ENCODE data around the gene ALAS1. TPM values are rescaled to one million over a fixed set of nuclear protein-coding genes. Genes with fewer than 3 reads are reported as not detected.

ALAS1 gene
- total and polyA plus RNA-seq, 2 experiments from 2014 or later: 17.8 to 42.8 TPM

GRCh38 chr3:52210550-52211046, 12.6 kb downstream of the ALAS1 start:
- H4K20me1 ChIP-seq (replicated peaks; ENCODE audit: insufficient read depth): peaks cover 7% of the 10 kb centered on the region; the same call in 1 of the 2 replicates
- Mint-ChIP-seq H3K4me3 (no peak overlapping the region), H3K9me3 (no peaks in the 10 kb centered on the region), H3K27ac (no peak overlapping the region), H3K27me3 (ENCODE audit: insufficient read depth, low read depth, poor library complexity) (peaks cover 5% of the 10 kb centered on the region), H3K4me1 (no peaks in the 10 kb centered on the region), H3K36me3 (ENCODE audit: low read depth) (peaks cover 97% of the 10 kb centered on the region)
- H3K4me2 ChIP-seq: no peak overlapping the region
- no peaks in the 10 kb centered on the region for H3K9me2 ChIP-seq (ENCODE audit: insufficient read depth)
- no peak overlapping the region for H3K4me3 ChIP-seq
- H3F3A ChIP-seq (replicated peaks; ENCODE audit: low read depth): peaks cover 8% of the 10 kb centered on the region; the same call in 1 of the 2 replicates
- no peak overlapping the region for H2AFZ ChIP-seq
- no peak for ATAC-seq
- H3K27ac ChIP-seq (ENCODE audit: low read depth): no peak overlapping the region
- DNase-seq (ENCODE audit: low spot score): no peak
- no peaks in the 10 kb centered on the region for H3K27me3 ChIP-seq (ENCODE audit: insufficient read depth)
- TF ChIP-seq, protein P1, sequence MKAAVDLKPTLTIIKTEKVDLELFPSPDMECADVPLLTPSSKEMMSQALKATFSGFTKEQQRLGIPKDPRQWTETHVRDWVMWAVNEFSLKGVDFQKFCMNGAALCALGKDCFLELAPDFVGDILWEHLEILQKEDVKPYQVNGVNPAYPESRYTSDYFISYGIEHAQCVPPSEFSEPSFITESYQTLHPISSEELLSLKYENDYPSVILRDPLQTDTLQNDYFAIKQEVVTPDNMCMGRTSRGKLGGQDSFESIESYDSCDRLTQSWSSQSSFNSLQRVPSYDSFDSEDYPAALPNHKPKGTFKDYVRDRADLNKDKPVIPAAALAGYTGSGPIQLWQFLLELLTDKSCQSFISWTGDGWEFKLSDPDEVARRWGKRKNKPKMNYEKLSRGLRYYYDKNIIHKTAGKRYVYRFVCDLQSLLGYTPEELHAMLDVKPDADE (IDR thresholded peaks at IDR 0.05): no peak
- TF ChIP-seq, protein P2, sequence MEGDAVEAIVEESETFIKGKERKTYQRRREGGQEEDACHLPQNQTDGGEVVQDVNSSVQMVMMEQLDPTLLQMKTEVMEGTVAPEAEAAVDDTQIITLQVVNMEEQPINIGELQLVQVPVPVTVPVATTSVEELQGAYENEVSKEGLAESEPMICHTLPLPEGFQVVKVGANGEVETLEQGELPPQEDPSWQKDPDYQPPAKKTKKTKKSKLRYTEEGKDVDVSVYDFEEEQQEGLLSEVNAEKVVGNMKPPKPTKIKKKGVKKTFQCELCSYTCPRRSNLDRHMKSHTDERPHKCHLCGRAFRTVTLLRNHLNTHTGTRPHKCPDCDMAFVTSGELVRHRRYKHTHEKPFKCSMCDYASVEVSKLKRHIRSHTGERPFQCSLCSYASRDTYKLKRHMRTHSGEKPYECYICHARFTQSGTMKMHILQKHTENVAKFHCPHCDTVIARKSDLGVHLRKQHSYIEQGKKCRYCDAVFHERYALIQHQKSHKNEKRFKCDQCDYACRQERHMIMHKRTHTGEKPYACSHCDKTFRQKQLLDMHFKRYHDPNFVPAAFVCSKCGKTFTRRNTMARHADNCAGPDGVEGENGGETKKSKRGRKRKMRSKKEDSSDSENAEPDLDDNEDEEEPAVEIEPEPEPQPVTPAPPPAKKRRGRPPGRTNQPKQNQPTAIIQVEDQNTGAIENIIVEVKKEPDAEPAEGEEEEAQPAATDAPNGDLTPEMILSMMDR (conservative IDR thresholded peaks at IDR 0.05; ENCODE audit: low read depth in 2 of 2): no peak
- TF ChIP-seq EZH2 (IDR thresholded peaks at IDR 0.05; ENCODE audit: low read depth, unreplicated experiment) (no peak), JUNB (IDR thresholded peaks at IDR 0.05; ENCODE audit: unreplicated experiment) (no peak), ZNF114 (CRISPR knock-in tag; IDR thresholded peaks at IDR 0.05) (no peak), STAT1 (IDR thresholded peaks at IDR 0.05; ENCODE audit: unreplicated experiment) (no peak), REST (IDR thresholded peaks at IDR 0.05; ENCODE audit: unreplicated experiment) (no peak), EZH2phosphoT487 (IDR thresholded peaks at IDR 0.05; ENCODE audit: unreplicated experiment) (no peak), ZNF331 (CRISPR knock-in tag; IDR thresholded peaks at IDR 0.05; ENCODE audit: low read depth) (no peak), POLR2AphosphoS5 (IDR thresholded peaks at IDR 0.05; ENCODE audit: low read depth) (no peak), CREB1 (CRISPR knock-in tag; IDR thresholded peaks at IDR 0.05; ENCODE audit: low read depth) (no peak), ZNF462 (CRISPR knock-in tag; IDR thresholded peaks at IDR 0.05) (no peak), NANOG (IDR thresholded peaks at IDR 0.05; ENCODE audit: borderline replicate concordance) (no peak)
- H3K79me2 ChIP-seq (replicated peaks; ENCODE audit: insufficient read depth): no peaks in the 10 kb centered on the region
- H3K36me3 ChIP-seq (ENCODE audit: insufficient read depth): peaks cover 69% of the 10 kb centered on the region
- H3K4me1 ChIP-seq (ENCODE audit: insufficient read depth): no peaks in the 10 kb centered on the region

All from GM23338 (cell line).